Measurements from ENCODE around the gene MKRN1. TPM values are rescaled to one million over a fixed set of nuclear protein-coding genes. Genes with fewer than 3 reads are reported as not detected.

The MKRN1 gene
- total RNA-seq, 1 donor from 2014 or later = 110 TPM

- no peaks in the 10 kb centered on the region for H3K9me3 Mint-ChIP-seq
- H3K27me3 Mint-ChIP-seq (ENCODE audit: low read depth) = no peaks in the 10 kb centered on the region
- no peak for TF ChIP-seq CTCF (IDR thresholded peaks at IDR 0.05; ENCODE audit: unreplicated experiment)
- peaks cover 9% of the 10 kb centered on the region for H3K4me1 Mint-ChIP-seq
- no peak overlapping the region for H3K27ac Mint-ChIP-seq
- no peaks in the 10 kb centered on the region for H3K36me3 Mint-ChIP-seq
- no peak for DNase-seq (ENCODE audit: low spot score in 2 of 2, unreplicated experiment in 2 of 2)
- H3K4me3 Mint-ChIP-seq = no peak overlapping the region
Observed at GRCh38 chr7:140489026-140489359, 9.7 kb upstream of the MKRN1 start.

GRCh38 chr7:140485500-140486265 lies 6.4 kb upstream of the MKRN1 start:
- Mint-ChIP-seq H3K4me1 (peaks cover 9% of the 10 kb centered on the region), H3K27me3 (ENCODE audit: low read depth) (no peaks in the 10 kb centered on the region), H3K27ac (no peak overlapping the region), H3K9me3 (no peaks in the 10 kb centered on the region), H3K36me3 (no peaks in the 10 kb centered on the region), H3K4me3 (no peak overlapping the region)
- TF ChIP-seq CTCF (IDR thresholded peaks at IDR 0.05; ENCODE audit: unreplicated experiment) = no peak
- no peak for DNase-seq (ENCODE audit: low spot score in 2 of 2, unreplicated experiment in 2 of 2)

GRCh38 chr7:140484951-140485499 lies 5.7 kb upstream of the MKRN1 start:
- no peak overlapping the region for H3K4me3 Mint-ChIP-seq
- peaks cover 9% of the 10 kb centered on the region for H3K4me1 Mint-ChIP-seq
- TF ChIP-seq CTCF (IDR thresholded peaks at IDR 0.05; ENCODE audit: unreplicated experiment) = no peak
- no peak for DNase-seq (ENCODE audit: low spot score in 2 of 2, unreplicated experiment in 2 of 2)
- no peak overlapping the region for H3K27ac Mint-ChIP-seq
- H3K27me3 Mint-ChIP-seq (ENCODE audit: low read depth) = no peaks in the 10 kb centered on the region
- no peaks in the 10 kb centered on the region for H3K9me3 Mint-ChIP-seq
- no peaks in the 10 kb centered on the region for H3K36me3 Mint-ChIP-seq

- no peak for DNase-seq (ENCODE audit: low spot score in 2 of 2, unreplicated experiment in 2 of 2)
- no peak for TF ChIP-seq CTCF (IDR thresholded peaks at IDR 0.05; ENCODE audit: unreplicated experiment)
- H3K36me3 Mint-ChIP-seq = no peaks in the 10 kb centered on the region
- no peak overlapping the region for H3K4me3 Mint-ChIP-seq
- H3K27me3 Mint-ChIP-seq (ENCODE audit: low read depth) = no peaks in the 10 kb centered on the region
- H3K4me1 Mint-ChIP-seq = peaks cover 9% of the 10 kb centered on the region
- no peak overlapping the region for H3K27ac Mint-ChIP-seq
- H3K9me3 Mint-ChIP-seq = no peaks in the 10 kb centered on the region
Observed at GRCh38 chr7:140484479-140484878, 5.2 kb upstream of the MKRN1 start.

GRCh38 chr7:140479739-140480084 lies 407 bp upstream of the MKRN1 start:
- H3K27me3 Mint-ChIP-seq (ENCODE audit: low read depth) = no peaks in the 10 kb centered on the region
- DNase-seq (ENCODE audit: low spot score in 2 of 2, unreplicated experiment in 2 of 2) = no peak

More at GRCh38 chr7:140479739-140480084, 407 bp upstream of the MKRN1 start:
- no peak for TF ChIP-seq CTCF (IDR thresholded peaks at IDR 0.05; ENCODE audit: unreplicated experiment)
- peaks cover 21% of the 10 kb centered on the region for H3K4me1 Mint-ChIP-seq
- H3K27ac Mint-ChIP-seq = peak overlapping the region; percentile 99
- H3K9me3 Mint-ChIP-seq = no peaks in the 10 kb centered on the region
- peaks cover 1% of the 10 kb centered on the region for H3K36me3 Mint-ChIP-seq
- H3K4me3 Mint-ChIP-seq = peak overlapping the region; percentile 99

Measured in mesothelial cell of epicardium (in vitro differentiated cells).